Trophoblast cell (in vitro differentiated cells and primary cell): Measurements from ENCODE around the gene ABCF2. TPM values are rescaled to one million over a fixed set of nuclear protein-coding genes. Genes with fewer than 3 reads are reported as not detected.
A peak's percentile ranks its signal among the peaks of the same experiment; 100 is the strongest.

Experiments
- DNase-seq, 2 donors: peaks; one replicate each; pipeline ENCODE4 v3.0.0-alpha.2; 2016
- H2AFZ ChIP-seq: 2 replicates; pipeline ENCODE4 v1.6.1; 2013; ENCODE audit warnings: low read length, moderate library complexity, mild to moderate bottlenecking; ENCODE audit not compliant: insufficient read depth, poor library complexity
- H2AK5ac ChIP-seq: 2 replicates; pipeline ENCODE4 v1.6.1; 2013; ENCODE audit warnings: mild to moderate bottlenecking, low read length
- H2BK120ac ChIP-seq: 2 replicates; pipeline ENCODE4 v1.6.1; 2013; ENCODE audit warnings: low read length, mild to moderate bottlenecking, moderate library complexity; ENCODE audit not compliant: insufficient read depth, poor library complexity
- H2BK12ac ChIP-seq: 2 replicates; pipeline ENCODE4 v1.6.1; 2013; ENCODE audit warnings: mild to moderate bottlenecking, low read length, moderate library complexity
- H2BK5ac ChIP-seq: 2 replicates; pipeline ENCODE4 v1.6.1; 2013; ENCODE audit warnings: low read length, low read depth, moderate library complexity, mild to moderate bottlenecking; ENCODE audit not compliant: poor library complexity
- H3K14ac ChIP-seq: 2 replicates; pipeline ENCODE4 v1.6.1; 2013; ENCODE audit warnings: mild to moderate bottlenecking, low read length
- H3K18ac ChIP-seq: 2 replicates; pipeline ENCODE4 v1.6.1; 2013; ENCODE audit warnings: mild to moderate bottlenecking, low read length
- H3K23ac ChIP-seq: 2 replicates; pipeline ENCODE4 v1.6.1; 2013; ENCODE audit warnings: low read length
- H3K27ac ChIP-seq: 2 replicates; pipeline ENCODE4 v1.5.1; 2013; ENCODE audit warnings: low read depth, mild to moderate bottlenecking, inconsistent platforms, low read length, moderate library complexity
- H3K27me3 ChIP-seq: 2 replicates; pipeline ENCODE4 v1.6.1; 2013; ENCODE audit warnings: inconsistent platforms, mild to moderate bottlenecking, low read length, moderate library complexity; ENCODE audit not compliant: insufficient read depth
- H3K36me3 ChIP-seq, 2 experiments: 1 replicate in 1 of 2; 2 replicates in 1 of 2; pipeline ENCODE4 v1.6.1; 2013; ENCODE audit warnings: low read length in 2 of 2, mild to moderate bottlenecking in 2 of 2, moderate library complexity in 1 of 2; ENCODE audit not compliant: insufficient read depth in 2 of 2, control insufficient read depth in 1 of 2
- H3K4ac ChIP-seq: 2 replicates; pipeline ENCODE4 v1.6.1; 2013; ENCODE audit warnings: low read depth, mild to moderate bottlenecking, low read length, moderate library complexity
- H3K4me1 ChIP-seq, 2 experiments: 1 replicate in 1 of 2; 2 replicates in 1 of 2; pipeline ENCODE4 v1.6.1; 2013; ENCODE audit warnings: low read length in 2 of 2, mild to moderate bottlenecking in 2 of 2, moderate library complexity in 1 of 2; ENCODE audit not compliant: insufficient read depth in 2 of 2, control insufficient read depth in 1 of 2
- H3K4me2 ChIP-seq: 2 replicates; pipeline ENCODE4 v1.6.1; 2013; ENCODE audit warnings: inconsistent platforms, mild to moderate bottlenecking, low read length, moderate library complexity
- H3K4me3 ChIP-seq: 2 replicates; pipeline ENCODE4 v1.5.1; 2013; ENCODE audit warnings: mild to moderate bottlenecking, low read depth, low read length, inconsistent platforms
- H3K79me1 ChIP-seq: one replicate; pipeline ENCODE4 v1.6.1; 2013; ENCODE audit warnings: low read length
- H3K79me2 ChIP-seq: 2 replicates; pipeline ENCODE4 v1.6.1; 2013; ENCODE audit warnings: low read length, mild to moderate bottlenecking; ENCODE audit not compliant: control insufficient read depth, insufficient read depth, poor library complexity
- H3K9ac ChIP-seq: 2 replicates; pipeline ENCODE4 v1.6.1; 2013; ENCODE audit warnings: mild to moderate bottlenecking, low read length
- H3K9me3 ChIP-seq: 2 replicates; pipeline ENCODE4 v1.6.1; 2013; ENCODE audit warnings: low read depth, mild to moderate bottlenecking, control low read depth, inconsistent platforms, low read length; ENCODE audit not compliant: insufficient read depth
- H4K12ac ChIP-seq: 2 replicates; pipeline ENCODE4 v1.6.1; 2013; ENCODE audit warnings: low read depth, mild to moderate bottlenecking, low read length, moderate library complexity
- H4K8ac ChIP-seq: 2 replicates; pipeline ENCODE4 v1.6.1; 2013; ENCODE audit warnings: low read depth, mild to moderate bottlenecking, low read length, moderate library complexity
- H4K91ac ChIP-seq: one replicate; pipeline ENCODE4 v1.6.1; 2013; ENCODE audit warnings: low read depth, mild to moderate bottlenecking, low read length, moderate library complexity
- WGBS: extraction: QIAGEN DNeasy Blood & Tissue Kit; methylation state at CpG from one replicate; pipeline ENCODE4 v1.1.7; 2013; ENCODE audit warnings: missing lambda C conversion rate; ENCODE audit not compliant: insufficient read length, insufficient coverage; ENCODE audit errors: extremely low coverage; 5-methylcytosine and 5-hydroxymethylcytosine counted together
- polyA plus RNA-seq: library from polyadenylated mRNA; stranded (reverse); fragments of 200-250 nt; gene quantifications from 2 replicates; pipeline ENCODE4 v1.2.3, GENCODE V29; 2013

Gene ABCF2
- polyA plus RNA-seq: 25.9 and 26.8 TPM in 2 replicates

DNA sequence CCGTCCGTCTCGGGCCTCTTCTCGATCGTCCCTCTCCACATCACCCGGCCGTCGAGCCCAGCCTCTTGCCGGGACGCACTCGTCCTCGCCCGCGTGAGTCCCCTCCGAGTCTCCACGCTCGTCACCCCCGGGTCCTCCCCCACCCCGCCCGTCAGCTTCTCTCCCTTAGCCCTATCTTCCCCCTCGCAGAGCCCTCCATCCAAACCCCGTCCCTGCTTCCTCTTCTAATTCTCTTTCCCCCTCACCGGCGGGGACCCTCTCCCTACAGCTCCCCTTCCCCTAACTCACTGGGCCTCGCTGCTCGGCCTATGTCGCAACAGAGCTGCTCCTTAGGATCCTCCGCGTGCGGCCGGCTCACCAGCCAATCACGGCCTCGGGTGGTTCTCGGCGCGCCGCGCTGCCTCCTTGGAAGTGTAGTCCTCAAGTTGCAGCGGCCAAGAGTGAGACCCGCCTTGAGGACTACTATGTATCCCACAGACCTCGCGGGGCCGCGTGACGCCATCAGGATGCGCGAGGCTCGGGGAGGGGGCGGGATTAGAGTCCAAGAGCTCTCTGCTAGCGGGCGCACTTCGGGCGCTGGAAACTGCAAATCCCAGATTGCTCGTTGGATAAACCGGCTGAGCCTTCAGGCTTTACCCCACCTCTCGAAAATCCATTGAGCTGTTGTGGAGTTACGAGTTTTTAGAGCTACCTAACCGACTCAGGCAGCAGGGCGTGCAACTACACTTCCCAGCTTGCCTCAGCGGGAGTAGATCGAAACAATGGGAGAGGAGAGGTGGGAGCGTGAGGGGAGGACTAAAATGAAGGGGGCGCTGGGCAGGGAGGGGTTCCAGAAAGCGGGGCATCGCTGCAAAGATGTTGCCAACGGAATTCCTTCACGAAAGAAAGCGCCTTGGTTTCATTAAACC, at the start of gene ABCF2:
ABCF2 (minus strand) TSS at position 331 of the 908 bp plus-strand sequence. CDS start 747 bp downstream, outside the sequence.
- H2AK5ac ChIP-seq: no peak within 1 kb of the TSS
- H3K9ac ChIP-seq: peak within 1 kb of the TSS; percentile 84
- peak; percentile 99 for DNase-seq

GRCh38 chr7:151275813-151276577, 49.0 kb upstream of the ABCF2 start:
- H4K12ac ChIP-seq: no peak overlapping the region
- no CpG with 5 or more reads among the region's 10 CpGs for WGBS

More for the DNA sequence above, at the start of gene ABCF2:
- no peak within 1 kb of the TSS for H2BK12ac ChIP-seq
- H3K27ac ChIP-seq: peak within 1 kb of the TSS; percentile 74
- peak within 1 kb of the TSS; percentile 85 for H3K4me3 ChIP-seq
- peak within 1 kb of the TSS; percentile 80 for H3K14ac ChIP-seq
- no CpG with 5 or more reads among the region's 68 CpGs for WGBS
- peak within 1 kb of the TSS; percentile 78 for H3K4ac ChIP-seq
- peak within 1 kb of the TSS; percentile 85 for H4K8ac ChIP-seq
- no peaks in the 10 kb centered on the region for H3K9me3 ChIP-seq
- H3K79me2 ChIP-seq: peaks cover 7% of the 10 kb centered on the region
- H3K79me1 ChIP-seq: peaks cover 5% of the 10 kb centered on the region
- no peaks in the 10 kb centered on the region for H3K27me3 ChIP-seq
- H2BK120ac ChIP-seq: no peak within 1 kb of the TSS
- H2BK5ac ChIP-seq: peak within 1 kb of the TSS; percentile 33
- peak within 1 kb of the TSS; percentile 82 for H3K18ac ChIP-seq
- H3K23ac ChIP-seq: no peak within 1 kb of the TSS
- H2AFZ ChIP-seq: peak within 1 kb of the TSS; percentile 61
- H3K4me2 ChIP-seq: peak within 1 kb of the TSS; percentile 86
- H3K4me1 ChIP-seq: peaks cover 6 to 8% of the 10 kb centered on the region in 2 experiments
- H4K91ac ChIP-seq: peak within 1 kb of the TSS; percentile 53
- peak within 1 kb of the TSS; percentile 61 for H4K12ac ChIP-seq
- peaks cover 13 to 24% of the 10 kb centered on the region in 2 experiments for H3K36me3 ChIP-seq

DNA sequence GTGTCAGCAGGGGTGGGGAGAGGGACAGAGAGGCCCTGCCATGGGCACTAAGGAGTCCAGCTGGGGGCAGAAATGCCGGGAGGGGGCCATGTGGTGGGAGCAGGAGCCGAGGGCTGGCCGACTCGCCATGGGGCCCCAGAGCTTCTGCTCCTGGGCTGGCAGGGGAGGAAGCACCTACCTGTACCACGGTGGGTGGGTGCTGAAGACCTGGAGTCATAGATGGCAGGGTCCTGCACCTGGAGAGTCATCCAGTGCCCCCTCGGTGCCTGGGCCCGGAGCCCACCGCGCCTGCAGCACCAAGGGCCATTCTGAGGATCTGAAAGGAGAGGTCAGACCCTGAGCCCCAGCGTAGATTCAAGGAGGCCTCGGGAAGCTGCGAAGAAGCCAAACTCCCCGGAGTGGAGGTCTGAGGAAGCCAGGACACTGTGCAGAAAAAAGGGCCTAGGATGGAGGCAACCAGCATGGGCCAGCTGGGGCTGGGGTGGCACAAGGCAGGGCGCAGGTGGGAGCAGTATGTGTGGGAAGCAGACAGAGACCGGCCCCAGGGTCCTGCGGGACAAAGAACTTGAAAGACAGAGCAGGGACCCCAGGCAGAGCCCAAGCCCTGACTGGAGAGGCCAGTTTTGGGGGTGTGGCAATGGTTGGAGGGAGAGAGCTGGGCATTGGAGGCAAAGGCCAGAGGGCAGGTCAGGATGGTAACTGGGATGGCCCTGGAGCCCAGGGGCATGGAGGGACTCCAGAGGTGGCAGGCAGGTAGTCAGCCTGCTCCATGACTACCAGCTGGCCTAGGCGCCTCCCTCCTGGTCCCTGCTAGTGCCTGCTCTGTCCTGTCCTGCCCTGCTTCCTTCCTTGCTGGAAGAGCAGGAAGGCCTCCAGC, 48.2 kb upstream of the ABCF2 start:
- no peak overlapping the region for H3K23ac ChIP-seq
- H2AFZ ChIP-seq: no peak overlapping the region
- H2BK5ac ChIP-seq: no peak overlapping the region
- no peak overlapping the region for H2BK12ac ChIP-seq
- no peak overlapping the region for H3K4me3 ChIP-seq
- H3K9ac ChIP-seq: no peak overlapping the region
- no peaks in the 10 kb centered on the region for H3K79me2 ChIP-seq
- H3K14ac ChIP-seq: no peak overlapping the region
- no peak overlapping the region for H4K91ac ChIP-seq
- peaks cover 2% of the 10 kb centered on the region for H3K9me3 ChIP-seq
- no peak overlapping the region for H3K18ac ChIP-seq
- no peak overlapping the region for H4K8ac ChIP-seq
- no peak overlapping the region for H2AK5ac ChIP-seq
- no peak overlapping the region for H2BK120ac ChIP-seq
- peaks cover 4% of the 10 kb centered on the region for H3K27me3 ChIP-seq
- no peak overlapping the region for H4K12ac ChIP-seq
- peaks cover 0 to 4% of the 10 kb centered on the region in 2 experiments for H3K4me1 ChIP-seq
- H3K27ac ChIP-seq: no peak overlapping the region
- H3K4me2 ChIP-seq: no peak overlapping the region
- no peaks in the 10 kb centered on the region for H3K36me3 ChIP-seq
- DNase-seq: no peak
- no peak overlapping the region for H3K4ac ChIP-seq
- H3K79me1 ChIP-seq: no peaks in the 10 kb centered on the region
- WGBS: no CpG with 5 or more reads among the region's 17 CpGs

More at GRCh38 chr7:151275813-151276577, 49.0 kb upstream of the ABCF2 start:
- no peak overlapping the region for H2BK120ac ChIP-seq
- H3K14ac ChIP-seq: no peak overlapping the region
- DNase-seq: no peak
- no peak overlapping the region for H3K4me3 ChIP-seq
- no peak overlapping the region for H3K4me2 ChIP-seq
- H2BK5ac ChIP-seq: no peak overlapping the region
- no peak overlapping the region for H4K91ac ChIP-seq
- H3K9me3 ChIP-seq: peaks cover 2% of the 10 kb centered on the region
- peaks cover 4% of the 10 kb centered on the region for H3K27me3 ChIP-seq
- H3K18ac ChIP-seq: no peak overlapping the region
- no peak overlapping the region for H2BK12ac ChIP-seq
- no peak overlapping the region for H4K8ac ChIP-seq
- H3K36me3 ChIP-seq: no peaks in the 10 kb centered on the region
- no peak overlapping the region for H3K9ac ChIP-seq
- no peaks in the 10 kb centered on the region for H3K79me2 ChIP-seq
- H2AFZ ChIP-seq: no peak overlapping the region
- no peak overlapping the region for H2AK5ac ChIP-seq
- H3K4ac ChIP-seq: no peak overlapping the region
- no peak overlapping the region for H3K27ac ChIP-seq
- no peak overlapping the region for H3K23ac ChIP-seq
- H3K4me1 ChIP-seq: peaks cover 0 to 4% of the 10 kb centered on the region in 2 experiments
- no peaks in the 10 kb centered on the region for H3K79me1 ChIP-seq

- no peak overlapping the region for H3K4me2 ChIP-seq
- H3K9me3 ChIP-seq: peaks cover 2% of the 10 kb centered on the region
- no peak overlapping the region for H4K12ac ChIP-seq
- no peak overlapping the region for H3K14ac ChIP-seq
- H3K4me1 ChIP-seq: peaks cover 0 to 4% of the 10 kb centered on the region in 2 experiments
- no CpG with 5 or more reads among the region's 9 CpGs for WGBS
- no peak overlapping the region for H2AK5ac ChIP-seq
- H3K4me3 ChIP-seq: no peak overlapping the region
- H2BK120ac ChIP-seq: no peak overlapping the region
- H3K36me3 ChIP-seq: no peaks in the 10 kb centered on the region
- H4K91ac ChIP-seq: no peak overlapping the region
- no peak overlapping the region for H3K27ac ChIP-seq
- H3K27me3 ChIP-seq: peaks cover 4% of the 10 kb centered on the region
- H3K23ac ChIP-seq: peak overlapping the region; percentile 71
- H3K18ac ChIP-seq: no peak overlapping the region
- H3K4ac ChIP-seq: no peak overlapping the region
- H2AFZ ChIP-seq: no peak overlapping the region
- no peak overlapping the region for H3K9ac ChIP-seq
- H2BK5ac ChIP-seq: no peak overlapping the region
- H4K8ac ChIP-seq: no peak overlapping the region
- no peaks in the 10 kb centered on the region for H3K79me1 ChIP-seq
- no peak overlapping the region for H2BK12ac ChIP-seq
- no peak for DNase-seq
- no peaks in the 10 kb centered on the region for H3K79me2 ChIP-seq
Observed at GRCh38 chr7:151274396-151274795, 47.4 kb upstream of the ABCF2 start.
